ENCODE data around the gene OR8D1.
"Not testable (repeated sequence)": the region's sequence is repeated elsewhere in the genome, so short reads cannot be mapped to it uniquely, and the experiment has no call there.

The OR8D1 gene

GRCh38 chr11:124278261-124278660 lies 35.5 kb downstream of the OR8D1 start:
- FAIRE-seq = no peak

- no peak for FAIRE-seq
Observed at GRCh38 chr11:124277804-124278203, 35.9 kb downstream of the OR8D1 start.

GRCh38 chr11:124277207-124277606 lies 36.5 kb downstream of the OR8D1 start:
- FAIRE-seq = no peak

GRCh38 chr11:124276081-124276480 lies 37.7 kb downstream of the OR8D1 start:
- FAIRE-seq = no peak

- no peak for FAIRE-seq
Observed at GRCh38 chr11:124274000-124274399, 39.7 kb downstream of the OR8D1 start.

- not testable (repeated sequence) for FAIRE-seq
Observed at GRCh38 chr11:124270886-124271285, 42.9 kb downstream of the OR8D1 start.

- not testable (repeated sequence) for FAIRE-seq
Observed at GRCh38 chr11:124265041-124265440, 48.7 kb downstream of the OR8D1 start.

GRCh38 chr11:124256076-124256475 lies 57.7 kb downstream of the OR8D1 start, which contains the start of gene OR8G5:
Gene OR8G5, plus strand, starts transcription at chr11:124256376. Its CDS starts 8,556 bp downstream, at chr11:124264932.
- FAIRE-seq = no peak

Data from A204.1 (cell line).